HEK293 (cell line): ENCODE data around the gene WDPCP.

Experiments
- KLF10 ChIP-seq: fragments of 450-650 bp; IDR thresholded peaks from 2 replicates; pipeline ENCODE4 v1.5.1; 2018; ENCODE audit warnings: missing biosample characterization, mild to moderate bottlenecking, missing genetic modification characterization
- YY1 ChIP-seq: fragments of 450-650 bp; formaldehyde crosslinking; IDR thresholded peaks from 2 replicates; pipeline ENCODE4 v1.5.1; 2018; ENCODE audit warnings: missing biosample characterization, missing genetic modification characterization
- ZBTB17 ChIP-seq: fragments of 450-650 bp; formaldehyde crosslinking; IDR thresholded peaks from 2 replicates; pipeline ENCODE4 v1.5.1; 2016; ENCODE audit warnings: missing biosample characterization, missing genetic modification characterization
- ZNF561 ChIP-seq: fragments of 450-650 bp; IDR thresholded peaks from 2 replicates; pipeline ENCODE4 v1.5.1; 2018; ENCODE audit warnings: missing biosample characterization, missing genetic modification characterization, borderline replicate concordance
- ZNF585B ChIP-seq: fragments of 450-650 bp; formaldehyde crosslinking; IDR thresholded peaks from 2 replicates; pipeline ENCODE4 v1.5.1; 2016; ENCODE audit warnings: missing biosample characterization, missing genetic modification characterization
- TF ChIP-seq, protein P1 (sequence below): fragments of 450-650 bp; formaldehyde crosslinking; IDR thresholded peaks from 2 replicates; pipeline ENCODE4 v1.5.1; 2016; ENCODE audit warnings: missing biosample characterization, missing genetic modification characterization
- TF ChIP-seq, protein P2 (sequence below): fragments of 450-650 bp; formaldehyde crosslinking; IDR thresholded peaks from 2 replicates; pipeline ENCODE4 v1.5.1; 2016; ENCODE audit warnings: missing biosample characterization, missing genetic modification characterization

DNA sequence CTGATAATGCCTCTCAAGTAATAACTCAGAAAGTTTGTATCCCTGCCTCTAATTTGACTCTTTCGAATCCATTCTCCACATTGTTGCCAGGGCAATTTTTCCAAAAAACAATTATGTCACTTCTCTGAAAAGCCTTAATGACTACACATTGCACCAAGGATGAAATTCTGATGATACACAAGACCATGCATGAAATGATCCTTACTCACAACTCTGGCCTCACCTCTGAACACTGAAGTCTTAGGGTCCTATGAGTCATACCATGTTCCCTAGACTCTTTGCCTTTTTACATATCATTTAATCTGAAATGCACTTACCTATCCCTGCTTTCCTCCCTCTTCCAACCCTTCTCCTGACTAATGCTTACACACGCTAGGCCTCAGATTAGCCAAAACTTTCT, 51.0 kb downstream of the WDPCP start:
- TF ChIP-seq, protein P1, sequence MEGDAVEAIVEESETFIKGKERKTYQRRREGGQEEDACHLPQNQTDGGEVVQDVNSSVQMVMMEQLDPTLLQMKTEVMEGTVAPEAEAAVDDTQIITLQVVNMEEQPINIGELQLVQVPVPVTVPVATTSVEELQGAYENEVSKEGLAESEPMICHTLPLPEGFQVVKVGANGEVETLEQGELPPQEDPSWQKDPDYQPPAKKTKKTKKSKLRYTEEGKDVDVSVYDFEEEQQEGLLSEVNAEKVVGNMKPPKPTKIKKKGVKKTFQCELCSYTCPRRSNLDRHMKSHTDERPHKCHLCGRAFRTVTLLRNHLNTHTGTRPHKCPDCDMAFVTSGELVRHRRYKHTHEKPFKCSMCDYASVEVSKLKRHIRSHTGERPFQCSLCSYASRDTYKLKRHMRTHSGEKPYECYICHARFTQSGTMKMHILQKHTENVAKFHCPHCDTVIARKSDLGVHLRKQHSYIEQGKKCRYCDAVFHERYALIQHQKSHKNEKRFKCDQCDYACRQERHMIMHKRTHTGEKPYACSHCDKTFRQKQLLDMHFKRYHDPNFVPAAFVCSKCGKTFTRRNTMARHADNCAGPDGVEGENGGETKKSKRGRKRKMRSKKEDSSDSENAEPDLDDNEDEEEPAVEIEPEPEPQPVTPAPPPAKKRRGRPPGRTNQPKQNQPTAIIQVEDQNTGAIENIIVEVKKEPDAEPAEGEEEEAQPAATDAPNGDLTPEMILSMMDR (tag by site-specific recombination), result no peak
- TF ChIP-seq ZNF561 (tag by site-specific recombination) (no peak), ZBTB17 (tag by site-specific recombination) (no peak), ZNF585B (no peak), YY1 (tag by site-specific recombination) (no peak), KLF10 (no peak)
- TF ChIP-seq, protein P2, sequence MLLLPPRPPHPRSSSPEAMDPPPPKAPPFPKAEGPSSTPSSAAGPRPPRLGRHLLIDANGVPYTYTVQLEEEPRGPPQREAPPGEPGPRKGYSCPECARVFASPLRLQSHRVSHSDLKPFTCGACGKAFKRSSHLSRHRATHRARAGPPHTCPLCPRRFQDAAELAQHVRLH (tag by site-specific recombination), result no peak
